GM12864 (cell line): ENCODE measurements around the gene GLB1L2.

Experiments
- DNase-seq: peaks from one replicate; pipeline ENCODE4 v3.0.0-alpha.2; 2011; ENCODE audit warnings: low read depth
- H3K4me3 ChIP-seq: 2 replicates; pipeline ENCODE4 v1.5.1; 2011; ENCODE audit warnings: mild to moderate bottlenecking, low read depth, low read length, control low read depth
- TF ChIP-seq, protein P1 (sequence below): IDR thresholded peaks from 2 replicates; pipeline ENCODE4 v1.5.1; 2011; ENCODE audit warnings: low read depth, mild to moderate bottlenecking, moderate library complexity, low read length, control low read depth, inconsistent platforms; ENCODE audit errors: missing control alignments

Gene GLB1L2

DNA sequence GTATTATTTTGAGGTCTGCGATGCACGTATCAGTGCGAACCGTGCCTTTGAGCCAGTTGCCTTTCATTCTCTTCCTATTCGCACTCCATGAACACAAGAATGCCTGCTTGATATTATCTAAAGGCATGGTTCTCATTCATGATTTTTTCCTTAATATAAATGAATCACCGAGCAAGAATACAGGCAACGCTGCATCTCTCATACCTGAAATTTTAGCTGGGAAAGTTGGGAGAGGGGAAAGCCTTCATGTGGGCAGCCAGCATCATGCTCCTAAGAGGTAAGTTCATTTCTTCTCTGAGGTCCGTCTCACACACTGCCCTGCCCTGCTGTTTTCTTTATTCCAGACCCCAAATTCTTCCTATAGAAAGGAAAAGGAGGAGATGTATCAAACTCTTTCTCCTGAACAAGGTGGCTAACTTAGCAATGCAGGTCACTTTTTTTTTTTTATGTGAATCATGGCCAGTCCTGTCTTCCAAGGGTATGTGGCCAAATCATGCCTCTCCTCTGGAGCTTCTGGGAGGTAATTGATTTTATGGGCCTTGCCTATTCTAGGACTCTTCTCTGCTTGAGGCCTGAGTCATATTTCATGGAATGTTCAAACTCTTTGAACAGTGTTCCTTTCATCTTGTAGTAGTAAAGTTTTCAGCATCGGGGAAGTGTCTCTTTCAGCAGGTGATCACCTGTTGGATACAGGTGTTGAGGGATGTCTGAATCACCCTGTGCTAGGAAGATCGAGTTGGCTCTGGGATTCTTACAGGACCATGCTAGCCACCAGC lies 3.2 kb downstream of the GLB1L2 start:
- DNase-seq: no peak
- TF ChIP-seq, protein P1, sequence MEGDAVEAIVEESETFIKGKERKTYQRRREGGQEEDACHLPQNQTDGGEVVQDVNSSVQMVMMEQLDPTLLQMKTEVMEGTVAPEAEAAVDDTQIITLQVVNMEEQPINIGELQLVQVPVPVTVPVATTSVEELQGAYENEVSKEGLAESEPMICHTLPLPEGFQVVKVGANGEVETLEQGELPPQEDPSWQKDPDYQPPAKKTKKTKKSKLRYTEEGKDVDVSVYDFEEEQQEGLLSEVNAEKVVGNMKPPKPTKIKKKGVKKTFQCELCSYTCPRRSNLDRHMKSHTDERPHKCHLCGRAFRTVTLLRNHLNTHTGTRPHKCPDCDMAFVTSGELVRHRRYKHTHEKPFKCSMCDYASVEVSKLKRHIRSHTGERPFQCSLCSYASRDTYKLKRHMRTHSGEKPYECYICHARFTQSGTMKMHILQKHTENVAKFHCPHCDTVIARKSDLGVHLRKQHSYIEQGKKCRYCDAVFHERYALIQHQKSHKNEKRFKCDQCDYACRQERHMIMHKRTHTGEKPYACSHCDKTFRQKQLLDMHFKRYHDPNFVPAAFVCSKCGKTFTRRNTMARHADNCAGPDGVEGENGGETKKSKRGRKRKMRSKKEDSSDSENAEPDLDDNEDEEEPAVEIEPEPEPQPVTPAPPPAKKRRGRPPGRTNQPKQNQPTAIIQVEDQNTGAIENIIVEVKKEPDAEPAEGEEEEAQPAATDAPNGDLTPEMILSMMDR: no peak
- no peak overlapping the region for H3K4me3 ChIP-seq

DNA sequence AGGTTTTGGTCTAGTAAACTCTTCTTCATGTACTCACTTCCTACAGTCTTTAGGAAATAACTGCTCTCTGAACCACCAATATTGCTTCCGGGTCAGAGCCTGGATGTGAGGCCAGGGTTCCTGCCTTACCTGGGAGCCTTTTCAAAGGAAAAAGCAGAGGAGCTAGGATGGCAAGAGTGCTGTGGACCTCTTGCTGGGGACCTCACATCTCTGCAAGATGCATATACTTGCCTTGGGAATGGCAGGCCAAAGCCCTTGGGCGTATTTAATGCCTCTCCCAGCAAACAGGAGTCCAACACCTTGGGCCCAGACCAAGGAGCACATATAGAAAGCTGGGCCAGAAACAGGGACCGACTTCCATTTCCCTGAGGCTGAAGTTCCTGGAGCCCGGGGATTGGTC lies 5.3 kb downstream of the GLB1L2 start:
- no peak for DNase-seq
- H3K4me3 ChIP-seq: no peak overlapping the region
- TF ChIP-seq, protein P1: no peak

DNA sequence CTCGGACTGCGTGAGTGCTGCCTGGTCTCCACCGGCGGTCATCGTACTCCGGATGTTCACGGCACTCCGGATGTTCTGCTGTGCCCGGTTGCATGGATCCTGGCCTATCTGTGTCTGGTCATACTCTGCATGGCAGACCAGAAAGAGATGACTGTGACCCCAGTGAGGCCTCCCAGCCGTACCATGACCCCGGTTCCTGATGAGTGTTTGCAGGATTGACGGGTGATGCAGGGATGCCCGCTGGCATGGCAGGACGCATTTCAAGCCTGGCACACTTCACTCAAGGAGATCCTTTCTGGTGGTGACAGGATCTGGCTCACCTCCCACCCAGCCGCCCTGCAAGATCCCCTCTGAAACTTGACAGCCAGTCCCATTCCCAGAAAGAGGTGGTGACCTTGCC lies 6.3 kb downstream of the GLB1L2 start:
- no peak overlapping the region for H3K4me3 ChIP-seq
- DNase-seq: no peak

DNA sequence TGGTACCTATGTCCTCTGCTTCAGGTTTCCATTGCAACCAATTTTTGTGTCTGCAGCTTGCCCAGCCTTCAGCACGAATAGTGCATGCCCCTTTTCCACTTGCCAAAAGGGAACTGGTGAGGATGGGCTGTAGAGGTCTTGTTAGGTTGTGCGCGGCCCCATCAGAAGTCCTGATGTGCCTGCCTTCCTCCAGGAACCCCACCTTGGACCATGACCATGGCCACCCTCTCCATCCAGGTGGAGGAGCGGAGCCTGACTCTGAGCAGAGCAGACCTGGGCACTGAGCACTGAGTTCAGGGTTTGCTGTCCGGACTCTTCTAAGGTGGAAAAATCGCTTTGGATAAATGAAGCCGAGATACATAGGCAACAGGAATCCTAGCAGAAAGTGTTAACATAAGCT lies 6.9 kb downstream of the GLB1L2 start:
- no peak for DNase-seq
- TF ChIP-seq, protein P1: no peak
- H3K4me3 ChIP-seq: no peak overlapping the region

More for the DNA sequence above, 6.3 kb downstream of the GLB1L2 start:
- TF ChIP-seq, protein P1: no peak

DNA sequence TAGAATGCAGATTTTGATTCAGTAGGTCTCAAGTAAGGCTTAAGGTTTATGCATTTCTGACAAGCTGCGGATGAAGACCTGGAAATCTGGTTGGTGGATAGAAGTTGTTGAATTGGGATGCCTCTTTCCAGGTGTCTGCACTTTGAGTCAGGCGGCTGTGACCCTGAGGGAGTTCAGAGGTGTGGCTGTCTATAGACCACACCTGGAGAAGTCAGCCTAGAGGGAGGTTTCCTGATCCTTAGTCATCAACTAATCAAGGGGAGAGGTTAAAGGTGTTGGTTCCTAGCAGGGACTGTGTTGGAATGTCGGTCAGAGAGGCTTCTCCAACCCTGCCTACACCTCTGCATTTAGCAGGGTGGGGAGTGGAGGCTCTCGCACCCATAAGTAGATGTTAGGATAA lies 8.0 kb downstream of the GLB1L2 start:
- TF ChIP-seq, protein P1: no peak
- H3K4me3 ChIP-seq: no peak overlapping the region
- DNase-seq: no peak

DNA sequence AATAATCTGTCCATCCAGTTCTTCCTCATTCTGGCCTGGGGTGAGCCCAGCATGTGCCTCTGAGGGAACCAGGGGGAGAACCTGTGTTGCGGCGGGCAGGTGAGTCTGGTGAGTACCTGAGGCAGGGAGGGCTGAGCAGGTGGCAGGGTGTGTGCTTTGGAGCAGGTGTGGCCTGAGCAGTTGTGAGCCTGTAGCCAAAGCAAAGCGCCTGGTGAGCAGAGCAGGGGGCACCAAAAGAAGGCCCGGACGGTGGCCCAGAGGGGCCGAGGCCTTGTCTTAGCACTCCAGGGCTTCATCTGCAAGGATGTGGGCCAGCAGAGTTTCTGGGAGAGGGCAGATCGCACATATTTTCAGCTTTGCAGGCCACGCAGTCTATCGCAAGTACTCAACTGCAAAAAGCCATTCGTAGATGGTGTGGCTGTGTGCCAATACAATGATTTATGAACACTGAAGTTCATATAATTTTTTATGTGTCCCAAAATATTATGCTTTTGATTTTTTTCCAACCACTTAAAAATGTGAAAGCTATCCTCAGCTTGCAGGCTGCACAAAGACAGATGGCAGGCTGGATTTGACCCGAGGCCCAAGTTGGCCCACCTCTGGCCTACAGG lies 8.7 kb downstream of the GLB1L2 start:
- no peak for DNase-seq
- H3K4me3 ChIP-seq: no peak overlapping the region
- TF ChIP-seq, protein P1: no peak
